Neural cell (in vitro differentiated cells): Measurements from ENCODE around the gene LAIR1. TPM values are rescaled to one million over a fixed set of nuclear protein-coding genes. Genes with fewer than 3 reads are reported as not detected.

ENCODE experiments used
- H2AFZ ChIP-seq: fragments of 200-600, 300-800 bp; sonication (generic), shearing (Covaris generic); 2 replicates; pipeline ENCODE4 v1.6.0; 2014; ENCODE audit warnings: low read depth, mild to moderate bottlenecking, antibody characterized with exemption, low read length, moderate library complexity
- H3F3A ChIP-seq: fragments of 200-600 bp; shearing (Covaris generic); 2 replicates; pipeline ENCODE4 v1.6.1; 2016; ENCODE audit warnings: mild to moderate bottlenecking, moderate library complexity, mixed read lengths, antibody characterized with exemption, low read length; ENCODE audit not compliant: insufficient read depth, poor library complexity, severe bottlenecking
- H3K27ac ChIP-seq: fragments of 200-600, 300-800 bp; sonication (generic), shearing (Covaris generic); 2 replicates; pipeline ENCODE4 v1.5.1; 2014; ENCODE audit warnings: mild to moderate bottlenecking, low read length, moderate library complexity
- H3K27me3 ChIP-seq: fragments of 300-800, 200-600 bp; sonication (generic), shearing (Covaris generic); 2 replicates; pipeline ENCODE4 v1.6.0; 2014; ENCODE audit warnings: mild to moderate bottlenecking, low read depth, low read length, moderate library complexity; ENCODE audit not compliant: insufficient read depth
- H3K36me3 ChIP-seq: fragments of 300-800, 200-600 bp; sonication (generic), shearing (Covaris generic); 2 replicates; pipeline ENCODE4 v1.5.1; 2014; ENCODE audit warnings: mild to moderate bottlenecking, antibody characterized with exemption, low read length, moderate library complexity; ENCODE audit not compliant: insufficient read depth
- H3K4me2 ChIP-seq: fragments of 300-800, 200-600 bp; sonication (generic), shearing (Covaris generic); 2 replicates; pipeline ENCODE4 v1.6.0; 2014; ENCODE audit warnings: mild to moderate bottlenecking, low read length
- H3K4me3 ChIP-seq: fragments of 300-800, 200-600 bp; sonication (generic), shearing (Covaris generic); 2 replicates; pipeline ENCODE4 v1.5.1; 2014; ENCODE audit warnings: mild to moderate bottlenecking, low read length, moderate library complexity
- H3K79me2 ChIP-seq: fragments of 200-600 bp; shearing (Covaris generic); replicated peaks from 2 replicates; pipeline ENCODE4 v1.6.0; 2014; ENCODE audit warnings: mild to moderate bottlenecking, low read length, moderate library complexity; ENCODE audit not compliant: insufficient read depth
- H3K9ac ChIP-seq: fragments of 300-800, 200-600 bp; sonication (generic), shearing (Covaris generic); 2 replicates; pipeline ENCODE4 v1.6.1; 2016; ENCODE audit warnings: mild to moderate bottlenecking, low read length, mixed read lengths
- H3K9me2 ChIP-seq: fragments of 200-600 bp; shearing (Covaris generic); 2 replicates; pipeline ENCODE4 v1.6.1; 2016; ENCODE audit warnings: mild to moderate bottlenecking, low read length, mixed read lengths; ENCODE audit not compliant: insufficient read depth
- H3K9me3 ChIP-seq: fragments of 200-600, 300-800 bp; sonication (generic), shearing (Covaris generic); 2 replicates; pipeline ENCODE4 v1.6.1; 2016; ENCODE audit warnings: mild to moderate bottlenecking, mixed run types, low read length, moderate library complexity, mixed read lengths
- H4K20me1 ChIP-seq: fragments of 200-600 bp; shearing (Covaris generic); 2 replicates; pipeline ENCODE4 v1.6.1; 2016; ENCODE audit warnings: mild to moderate bottlenecking, mixed run types; ENCODE audit not compliant: insufficient read depth
- EP300 ChIP-seq: fragments of 450-650 bp; conservative IDR thresholded peaks from 2 replicates; pipeline ENCODE4 v1.6.1; 2014; ENCODE audit warnings: antibody characterized with exemption, mild to moderate bottlenecking, moderate library complexity; ENCODE audit not compliant: poor library complexity, severe bottlenecking
- EZH2 ChIP-seq: fragments of 200-600, 300-800 bp; shearing (Covaris generic), sonication (generic); IDR thresholded peaks from 2 replicates; pipeline ENCODE4 v1.6.1; 2014; ENCODE audit warnings: antibody characterized with exemption, low read length, borderline replicate concordance, mild to moderate bottlenecking; ENCODE audit not compliant: insufficient read depth, poor library complexity, severe bottlenecking
- MXI1 ChIP-seq: fragments of 450-650 bp; conservative IDR thresholded peaks from 2 replicates; pipeline ENCODE4 v1.6.1; 2014; ENCODE audit warnings: antibody characterized with exemption, mild to moderate bottlenecking; ENCODE audit not compliant: poor library complexity, severe bottlenecking
- POLR2AphosphoS5 ChIP-seq: IDR thresholded peaks from 2 replicates; pipeline ENCODE4 v1.6.1; 2012
- RAD21 ChIP-seq: fragments of 450-650 bp; conservative IDR thresholded peaks from 2 replicates; pipeline ENCODE4 v1.6.1; 2014; ENCODE audit warnings: antibody characterized with exemption, mild to moderate bottlenecking, moderate library complexity
- SMC3 ChIP-seq: fragments of 450-650 bp; conservative IDR thresholded peaks from 2 replicates; pipeline ENCODE4 v1.6.1; 2014; ENCODE audit warnings: antibody characterized with exemption, mild to moderate bottlenecking, moderate library complexity; ENCODE audit not compliant: poor library complexity
- TAF1 ChIP-seq: IDR thresholded peaks from 2 replicates; pipeline ENCODE4 v1.6.1; 2012; ENCODE audit warnings: low read depth
- polyA plus RNA-seq: library from polyadenylated mRNA; depleted of rRNA; stranded (reverse); fragments of >200 nt; gene quantifications from 2 replicates; pipeline ENCODE4 v1.2.3, GENCODE V29; 2014
- TF ChIP-seq, protein P1 (sequence below): IDR thresholded peaks from 2 replicates; pipeline ENCODE4 v1.6.1; 2012; ENCODE audit warnings: borderline replicate concordance
- TF ChIP-seq, protein P2 (sequence below): fragments of 450-650 bp; IDR thresholded peaks from 2 replicates; pipeline ENCODE4 v1.5.1; 2014; ENCODE audit warnings: antibody characterized with exemption, mild to moderate bottlenecking, moderate library complexity; ENCODE audit not compliant: poor library complexity, severe bottlenecking

Gene LAIR1
- polyA plus RNA-seq, 1 donor from 2014 or later = not detected

- no peaks in the 10 kb centered on the region for H3F3A ChIP-seq
- no peaks in the 10 kb centered on the region for H3K9me3 ChIP-seq
- no peak overlapping the region for H3K4me2 ChIP-seq
- H3K36me3 ChIP-seq = no peaks in the 10 kb centered on the region
- H4K20me1 ChIP-seq = no peaks in the 10 kb centered on the region
- H3K9me2 ChIP-seq = no peaks in the 10 kb centered on the region
- TF ChIP-seq RAD21 (no peak), POLR2AphosphoS5 (no peak), SMC3 (no peak), EZH2 (no peak), EP300 (no peak), MXI1 (no peak), TAF1 (no peak)
- TF ChIP-seq, protein P1, sequence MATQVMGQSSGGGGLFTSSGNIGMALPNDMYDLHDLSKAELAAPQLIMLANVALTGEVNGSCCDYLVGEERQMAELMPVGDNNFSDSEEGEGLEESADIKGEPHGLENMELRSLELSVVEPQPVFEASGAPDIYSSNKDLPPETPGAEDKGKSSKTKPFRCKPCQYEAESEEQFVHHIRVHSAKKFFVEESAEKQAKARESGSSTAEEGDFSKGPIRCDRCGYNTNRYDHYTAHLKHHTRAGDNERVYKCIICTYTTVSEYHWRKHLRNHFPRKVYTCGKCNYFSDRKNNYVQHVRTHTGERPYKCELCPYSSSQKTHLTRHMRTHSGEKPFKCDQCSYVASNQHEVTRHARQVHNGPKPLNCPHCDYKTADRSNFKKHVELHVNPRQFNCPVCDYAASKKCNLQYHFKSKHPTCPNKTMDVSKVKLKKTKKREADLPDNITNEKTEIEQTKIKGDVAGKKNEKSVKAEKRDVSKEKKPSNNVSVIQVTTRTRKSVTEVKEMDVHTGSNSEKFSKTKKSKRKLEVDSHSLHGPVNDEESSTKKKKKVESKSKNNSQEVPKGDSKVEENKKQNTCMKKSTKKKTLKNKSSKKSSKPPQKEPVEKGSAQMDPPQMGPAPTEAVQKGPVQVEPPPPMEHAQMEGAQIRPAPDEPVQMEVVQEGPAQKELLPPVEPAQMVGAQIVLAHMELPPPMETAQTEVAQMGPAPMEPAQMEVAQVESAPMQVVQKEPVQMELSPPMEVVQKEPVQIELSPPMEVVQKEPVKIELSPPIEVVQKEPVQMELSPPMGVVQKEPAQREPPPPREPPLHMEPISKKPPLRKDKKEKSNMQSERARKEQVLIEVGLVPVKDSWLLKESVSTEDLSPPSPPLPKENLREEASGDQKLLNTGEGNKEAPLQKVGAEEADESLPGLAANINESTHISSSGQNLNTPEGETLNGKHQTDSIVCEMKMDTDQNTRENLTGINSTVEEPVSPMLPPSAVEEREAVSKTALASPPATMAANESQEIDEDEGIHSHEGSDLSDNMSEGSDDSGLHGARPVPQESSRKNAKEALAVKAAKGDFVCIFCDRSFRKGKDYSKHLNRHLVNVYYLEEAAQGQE = no peak
- TF ChIP-seq, protein P2, sequence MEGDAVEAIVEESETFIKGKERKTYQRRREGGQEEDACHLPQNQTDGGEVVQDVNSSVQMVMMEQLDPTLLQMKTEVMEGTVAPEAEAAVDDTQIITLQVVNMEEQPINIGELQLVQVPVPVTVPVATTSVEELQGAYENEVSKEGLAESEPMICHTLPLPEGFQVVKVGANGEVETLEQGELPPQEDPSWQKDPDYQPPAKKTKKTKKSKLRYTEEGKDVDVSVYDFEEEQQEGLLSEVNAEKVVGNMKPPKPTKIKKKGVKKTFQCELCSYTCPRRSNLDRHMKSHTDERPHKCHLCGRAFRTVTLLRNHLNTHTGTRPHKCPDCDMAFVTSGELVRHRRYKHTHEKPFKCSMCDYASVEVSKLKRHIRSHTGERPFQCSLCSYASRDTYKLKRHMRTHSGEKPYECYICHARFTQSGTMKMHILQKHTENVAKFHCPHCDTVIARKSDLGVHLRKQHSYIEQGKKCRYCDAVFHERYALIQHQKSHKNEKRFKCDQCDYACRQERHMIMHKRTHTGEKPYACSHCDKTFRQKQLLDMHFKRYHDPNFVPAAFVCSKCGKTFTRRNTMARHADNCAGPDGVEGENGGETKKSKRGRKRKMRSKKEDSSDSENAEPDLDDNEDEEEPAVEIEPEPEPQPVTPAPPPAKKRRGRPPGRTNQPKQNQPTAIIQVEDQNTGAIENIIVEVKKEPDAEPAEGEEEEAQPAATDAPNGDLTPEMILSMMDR = no peak
- H3K4me3 ChIP-seq = no peak overlapping the region
- no peaks in the 10 kb centered on the region for H3K27me3 ChIP-seq
- peaks cover 27% of the 10 kb centered on the region for H3K79me2 ChIP-seq
- H3K27ac ChIP-seq = no peak overlapping the region
- H2AFZ ChIP-seq = no peak overlapping the region
- no peak overlapping the region for H3K9ac ChIP-seq
Measured at GRCh38 chr19:54412877-54413276, 48.1 kb upstream of the LAIR1 start.

DNA sequence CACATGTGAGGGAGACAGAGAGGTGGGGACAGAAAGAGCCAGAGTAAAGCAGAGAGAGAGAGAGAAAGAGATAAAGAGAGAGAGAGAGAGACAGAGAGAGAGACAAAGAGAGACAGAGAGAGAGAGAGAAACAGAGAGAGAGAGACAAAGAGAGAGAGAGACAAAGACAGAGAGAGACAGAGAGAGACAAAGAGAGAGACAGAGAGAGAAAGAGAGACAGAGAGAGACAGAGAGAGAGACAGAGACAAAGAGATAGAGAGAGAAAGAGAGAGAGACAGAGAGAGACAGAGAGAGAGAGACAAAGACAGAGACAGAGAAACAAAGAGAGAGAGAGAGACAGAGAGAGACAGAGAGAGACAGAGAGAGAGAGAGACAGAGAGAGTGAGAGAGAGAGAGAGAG is 46.3 kb upstream of the LAIR1 start:
- TF ChIP-seq RAD21 = no peak
- no peak for TF ChIP-seq TAF1
- no peak overlapping the region for H3K27ac ChIP-seq

GRCh38 chr19:54408456-54409026 is 43.8 kb upstream of the LAIR1 start:
- Histone ChIP-seq H3K79me2 (no peaks in the 10 kb centered on the region), H3K9ac (no peak overlapping the region), H3K36me3 (no peaks in the 10 kb centered on the region)

More for the DNA sequence above, 46.3 kb upstream of the LAIR1 start:
- H2AFZ ChIP-seq = no peak overlapping the region
- H3F3A ChIP-seq = no peaks in the 10 kb centered on the region
- no peak overlapping the region for H3K9ac ChIP-seq
- H3K36me3 ChIP-seq = no peaks in the 10 kb centered on the region
- no peaks in the 10 kb centered on the region for H3K9me3 ChIP-seq
- H4K20me1 ChIP-seq = no peaks in the 10 kb centered on the region
- H3K4me2 ChIP-seq = no peak overlapping the region
- H3K79me2 ChIP-seq = peaks cover 15% of the 10 kb centered on the region
- H3K9me2 ChIP-seq = no peaks in the 10 kb centered on the region
- H3K27me3 ChIP-seq = no peaks in the 10 kb centered on the region
- no peak overlapping the region for H3K4me3 ChIP-seq

More at GRCh38 chr19:54408456-54409026, 43.8 kb upstream of the LAIR1 start:
- no peak overlapping the region for H3K4me2 ChIP-seq
- H3K4me3 ChIP-seq = no peak overlapping the region
- TF ChIP-seq, protein P1 = no peak
- no peak for TF ChIP-seq RAD21
- TF ChIP-seq, protein P2 = no peak
- no peak for TF ChIP-seq SMC3
- peak; percentile 47 for TF ChIP-seq POLR2AphosphoS5
- no peak for TF ChIP-seq EZH2
- no peak for TF ChIP-seq MXI1
- no peaks in the 10 kb centered on the region for H3K9me3 ChIP-seq
- H4K20me1 ChIP-seq = no peaks in the 10 kb centered on the region
- no peaks in the 10 kb centered on the region for H3K9me2 ChIP-seq
- no peaks in the 10 kb centered on the region for H3K27me3 ChIP-seq
- H3F3A ChIP-seq = no peaks in the 10 kb centered on the region
- no peak overlapping the region for H3K27ac ChIP-seq
- H2AFZ ChIP-seq = no peak overlapping the region
